D721Med (cell line): ENCODE data around the gene DNASE2.
"Not testable (repeated sequence)": the region's sequence is repeated elsewhere in the genome, so short reads cannot be mapped to it uniquely, and the experiment has no call there.

ENCODE experiments used
- DNase-seq: peaks from one replicate; pipeline ENCODE4 v3.0.0; 2011; ENCODE audit warnings: low spot score; ENCODE audit not compliant: insufficient read length
- FAIRE-seq: peaks from 2 replicates; lab custom pipeline; 2011; peaks lifted over from hg19 to GRCh38; lab: Jason Lieb, UNC
- TF ChIP-seq, protein P1 (sequence below): IDR thresholded peaks from 2 replicates; pipeline ENCODE4 v1.5.1; 2012; ENCODE audit warnings: mild to moderate bottlenecking, control low read depth; ENCODE audit not compliant: insufficient read depth; ENCODE audit errors: missing control alignments

DNASE2 gene

DNA sequence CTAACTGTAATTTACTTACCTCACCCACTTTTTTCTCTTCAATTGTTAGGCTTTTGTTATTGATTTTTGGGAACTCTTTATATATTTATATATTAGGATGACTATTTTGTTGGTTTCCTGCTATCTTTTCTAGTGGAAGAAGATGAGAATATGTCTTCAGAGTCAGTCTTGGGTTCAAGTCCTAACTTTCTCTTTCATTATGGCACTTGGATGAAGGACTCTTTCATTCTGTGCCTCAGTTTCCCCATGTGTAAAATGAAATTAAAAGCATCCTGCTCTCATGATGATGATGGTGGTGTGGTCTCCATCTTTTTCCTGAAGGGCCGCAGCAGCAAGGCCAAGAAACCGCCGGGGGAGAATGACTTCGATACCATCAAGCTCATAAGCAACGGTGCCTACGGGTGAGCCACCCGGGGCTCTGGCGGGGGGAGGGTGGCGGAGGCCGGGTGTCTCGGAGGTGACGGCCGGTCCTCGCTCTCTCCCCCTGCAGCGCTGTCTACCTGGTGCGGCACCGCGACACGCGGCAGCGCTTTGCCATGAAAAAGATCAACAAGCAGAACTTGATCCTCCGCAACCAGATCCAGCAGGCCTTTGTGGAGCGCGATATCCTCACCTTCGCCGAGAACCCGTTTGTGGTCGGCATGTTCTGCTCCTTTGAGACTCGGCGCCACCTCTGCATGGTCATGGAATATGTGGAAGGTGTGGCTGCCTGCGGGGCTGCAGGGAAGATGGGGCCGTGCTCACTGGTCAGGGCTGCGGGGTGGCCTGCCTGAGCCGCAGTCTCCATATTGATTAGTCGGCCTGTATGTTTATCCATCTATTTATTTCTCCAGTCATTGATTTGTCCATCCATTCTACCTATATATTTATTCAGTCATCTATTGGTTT, 23.0 kb downstream of the DNASE2 start:
- DNase-seq (no peak), FAIRE-seq (no peak)
- TF ChIP-seq, protein P1, sequence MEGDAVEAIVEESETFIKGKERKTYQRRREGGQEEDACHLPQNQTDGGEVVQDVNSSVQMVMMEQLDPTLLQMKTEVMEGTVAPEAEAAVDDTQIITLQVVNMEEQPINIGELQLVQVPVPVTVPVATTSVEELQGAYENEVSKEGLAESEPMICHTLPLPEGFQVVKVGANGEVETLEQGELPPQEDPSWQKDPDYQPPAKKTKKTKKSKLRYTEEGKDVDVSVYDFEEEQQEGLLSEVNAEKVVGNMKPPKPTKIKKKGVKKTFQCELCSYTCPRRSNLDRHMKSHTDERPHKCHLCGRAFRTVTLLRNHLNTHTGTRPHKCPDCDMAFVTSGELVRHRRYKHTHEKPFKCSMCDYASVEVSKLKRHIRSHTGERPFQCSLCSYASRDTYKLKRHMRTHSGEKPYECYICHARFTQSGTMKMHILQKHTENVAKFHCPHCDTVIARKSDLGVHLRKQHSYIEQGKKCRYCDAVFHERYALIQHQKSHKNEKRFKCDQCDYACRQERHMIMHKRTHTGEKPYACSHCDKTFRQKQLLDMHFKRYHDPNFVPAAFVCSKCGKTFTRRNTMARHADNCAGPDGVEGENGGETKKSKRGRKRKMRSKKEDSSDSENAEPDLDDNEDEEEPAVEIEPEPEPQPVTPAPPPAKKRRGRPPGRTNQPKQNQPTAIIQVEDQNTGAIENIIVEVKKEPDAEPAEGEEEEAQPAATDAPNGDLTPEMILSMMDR: no peak

- FAIRE-seq (no peak), DNase-seq (no peak)
- TF ChIP-seq, protein P1: no peak
Observed at GRCh38 chr19:12856653-12857052, 24.6 kb downstream of the DNASE2 start.

- FAIRE-seq: no peak
- DNase-seq: peak; percentile 73
- TF ChIP-seq, protein P1: peak; percentile 96
Observed at GRCh38 chr19:12847159-12848139, 33.8 kb downstream of the DNASE2 start.

DNA sequence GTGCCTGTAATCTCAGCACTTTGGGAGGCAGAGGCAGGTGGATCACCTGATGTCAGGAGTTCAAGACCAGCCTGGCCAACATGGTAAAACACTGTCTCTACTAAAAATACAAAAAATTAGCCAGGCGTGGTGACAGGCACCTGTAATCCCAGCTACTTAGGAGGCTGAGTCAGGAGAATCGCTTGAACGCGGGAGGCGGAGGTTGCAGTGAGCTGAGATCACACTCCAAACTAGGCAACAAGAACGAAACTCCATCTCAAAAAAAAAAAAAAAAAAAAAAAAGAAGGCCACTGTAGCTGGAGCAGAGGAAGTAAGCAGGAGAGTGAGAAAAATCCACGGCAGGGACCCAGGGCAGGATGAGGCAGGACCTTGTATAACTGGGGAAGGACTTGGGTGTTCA, 34.6 kb downstream of the DNASE2 start:
- FAIRE-seq, DNase-seq: not testable (repeated sequence)

- no peak for DNase-seq
- TF ChIP-seq, protein P1: no peak
- no peak for FAIRE-seq
Observed at GRCh38 chr19:12843999-12844732, 37.1 kb downstream of the DNASE2 start.

GRCh38 chr19:12843328-12843727, 37.9 kb downstream of the DNASE2 start:
- DNase-seq (no peak), FAIRE-seq (no peak)
- TF ChIP-seq, protein P1: no peak

DNA sequence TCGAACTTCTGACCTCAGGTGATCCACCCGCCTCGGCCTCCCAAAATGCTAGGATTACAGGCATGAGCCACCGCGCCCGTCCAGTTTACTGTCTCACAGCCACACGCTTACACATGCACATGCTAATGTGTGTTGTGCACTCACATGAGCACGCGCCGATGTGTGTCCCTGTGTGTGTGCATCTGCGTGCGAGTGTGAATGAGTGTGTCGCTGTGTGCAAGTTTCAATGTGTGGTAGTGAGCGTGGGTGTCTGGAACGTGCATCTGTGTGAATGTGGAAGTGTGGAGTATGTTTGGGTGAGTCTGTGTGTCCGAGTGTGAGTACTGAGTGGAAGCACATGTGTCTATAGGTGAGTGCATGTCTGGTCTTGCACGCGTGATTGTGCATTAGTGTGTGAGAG, 38.7 kb downstream of the DNASE2 start:
- TF ChIP-seq, protein P1: no peak
- DNase-seq (no peak), FAIRE-seq (no peak)
